HG02840 (cell line): ENCODE measurements around the gene IRS1.

Experiments used
- ATAC-seq: cut with Tn5 transposase; IDR thresholded peaks from one replicate; pipeline ENCODE4 v1.9.1; 2021; ENCODE audit warnings: mild to moderate bottlenecking, moderate library complexity, moderate number of reproducible peaks; ENCODE audit not compliant: unreplicated experiment, low FRiP score

Gene IRS1

DNA sequence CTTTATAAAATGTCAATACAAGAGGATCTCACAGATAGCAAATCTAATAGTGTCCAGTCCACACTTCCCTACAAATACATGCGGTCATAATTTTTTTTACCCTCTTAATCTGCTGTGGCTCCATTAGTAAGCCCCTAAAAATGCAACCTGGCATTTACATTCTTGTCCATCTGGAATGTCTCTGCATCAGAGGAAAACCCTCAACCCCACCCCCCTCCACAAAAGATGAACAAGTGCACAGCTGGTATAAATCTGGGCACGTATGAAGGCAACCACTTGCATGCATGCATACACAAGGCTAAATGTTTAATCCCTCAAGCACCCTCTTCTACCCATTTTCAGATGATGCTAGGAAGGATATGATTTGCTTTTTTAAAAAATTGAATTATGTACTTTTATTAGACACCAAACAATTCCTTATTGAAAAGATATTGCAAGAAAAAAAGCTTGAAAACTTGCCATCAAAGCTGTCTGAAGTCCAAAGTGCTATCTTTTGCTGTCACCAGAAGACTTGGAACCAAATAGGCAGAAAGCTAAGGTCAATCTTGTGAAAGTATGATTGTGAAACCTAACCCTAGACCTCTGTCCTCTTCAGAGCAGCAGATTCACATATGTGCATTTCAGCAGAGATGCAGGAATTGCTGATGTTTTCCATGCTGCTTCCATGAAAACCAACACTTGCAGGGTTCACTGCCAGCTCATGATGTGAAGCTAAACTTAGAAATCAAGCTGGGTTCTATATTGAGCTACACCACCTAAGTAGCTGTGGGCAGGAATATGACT lies 39.0 kb downstream of the IRS1 start:
- no peak for ATAC-seq

DNA sequence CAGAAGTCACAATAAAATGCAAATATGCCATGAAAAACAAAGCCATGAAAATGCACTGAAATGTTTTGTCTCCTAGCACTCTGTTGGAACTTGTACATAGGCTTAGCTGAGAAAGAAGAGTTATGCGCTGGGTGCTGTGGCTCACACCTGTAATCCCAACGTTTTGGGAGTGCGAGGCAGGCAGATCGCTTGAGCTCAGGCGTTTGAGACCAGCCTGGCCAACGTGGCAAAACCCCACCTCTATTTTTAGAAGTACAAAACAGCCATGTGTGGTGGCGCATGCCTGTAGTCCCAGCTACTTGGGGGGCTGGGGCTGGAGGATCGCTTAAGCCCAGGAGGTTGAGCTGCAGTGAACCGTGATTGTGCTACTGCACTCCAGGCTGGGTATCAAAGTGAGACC lies 39.9 kb downstream of the IRS1 start:
- no peak for ATAC-seq

DNA sequence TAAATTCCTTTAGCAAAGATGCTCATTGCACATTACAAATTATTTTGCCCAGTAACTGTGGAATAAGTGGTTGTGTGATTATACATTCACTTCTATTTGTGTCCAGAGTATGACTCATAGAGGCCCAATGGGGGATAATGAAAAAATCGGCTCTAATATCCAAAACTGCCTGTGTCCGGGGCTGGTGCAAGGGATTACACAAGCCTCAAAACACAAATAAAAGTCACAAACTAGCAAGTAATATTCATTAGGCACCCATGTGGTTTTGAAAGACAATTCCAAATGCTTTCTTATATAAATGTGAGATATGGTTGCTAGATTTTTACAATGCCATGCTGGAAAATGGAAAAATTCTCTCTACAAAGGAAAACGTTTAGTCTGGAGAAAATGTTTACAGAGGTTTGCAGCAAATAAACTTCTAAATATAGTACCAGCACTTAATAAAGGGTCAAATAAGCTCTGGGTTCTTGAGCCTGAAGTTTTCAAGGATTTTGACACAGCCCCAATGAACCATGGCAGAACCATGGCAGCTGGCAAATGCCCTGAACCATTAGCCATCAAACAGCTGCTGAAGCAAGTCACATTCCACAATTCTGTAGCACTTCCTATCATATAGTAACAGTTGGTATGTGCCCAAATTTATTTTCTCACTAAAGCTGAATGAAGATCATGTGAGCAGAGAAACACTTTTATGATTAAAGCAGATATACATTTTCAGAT lies 40.5 kb downstream of the IRS1 start:
- no peak for ATAC-seq

DNA sequence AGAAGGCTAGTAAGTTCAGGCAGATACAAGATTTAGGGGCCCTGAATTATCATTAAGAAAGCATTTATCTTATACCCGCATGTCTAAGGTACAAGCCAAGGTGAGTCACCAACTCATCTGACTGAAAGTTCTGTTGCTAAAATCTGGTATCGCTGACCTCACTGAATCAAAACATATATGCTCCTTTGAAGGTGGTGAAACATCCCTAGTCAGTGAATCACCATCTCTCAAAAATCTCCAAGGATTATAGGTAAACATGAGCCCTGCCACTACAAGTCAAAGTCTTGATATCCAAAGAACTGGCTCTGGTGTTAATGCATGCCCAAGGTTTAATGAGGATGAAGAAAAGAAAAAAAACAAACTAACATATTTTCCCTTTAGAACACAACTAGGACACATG lies 43.5 kb downstream of the IRS1 start:
- no peak for ATAC-seq

DNA sequence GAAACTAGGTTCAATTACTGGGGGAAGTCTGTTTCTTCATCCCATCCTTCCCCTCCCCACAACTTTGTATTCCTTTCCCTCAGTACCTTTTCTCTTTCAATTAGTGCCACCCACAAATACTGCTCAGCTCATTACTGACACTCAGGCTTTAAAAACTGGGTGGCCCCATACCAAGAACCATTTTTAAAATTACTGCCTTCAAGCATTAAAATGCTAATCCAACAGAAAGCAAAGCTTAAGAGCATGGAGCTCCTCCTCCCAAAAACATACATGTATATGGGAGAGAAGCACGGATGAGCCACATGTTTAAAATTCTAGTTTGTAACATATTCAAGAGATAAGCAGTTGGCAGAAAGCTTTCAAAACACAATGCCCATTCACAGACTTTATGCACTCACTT lies 44.0 kb downstream of the IRS1 start:
- ATAC-seq = no peak

DNA sequence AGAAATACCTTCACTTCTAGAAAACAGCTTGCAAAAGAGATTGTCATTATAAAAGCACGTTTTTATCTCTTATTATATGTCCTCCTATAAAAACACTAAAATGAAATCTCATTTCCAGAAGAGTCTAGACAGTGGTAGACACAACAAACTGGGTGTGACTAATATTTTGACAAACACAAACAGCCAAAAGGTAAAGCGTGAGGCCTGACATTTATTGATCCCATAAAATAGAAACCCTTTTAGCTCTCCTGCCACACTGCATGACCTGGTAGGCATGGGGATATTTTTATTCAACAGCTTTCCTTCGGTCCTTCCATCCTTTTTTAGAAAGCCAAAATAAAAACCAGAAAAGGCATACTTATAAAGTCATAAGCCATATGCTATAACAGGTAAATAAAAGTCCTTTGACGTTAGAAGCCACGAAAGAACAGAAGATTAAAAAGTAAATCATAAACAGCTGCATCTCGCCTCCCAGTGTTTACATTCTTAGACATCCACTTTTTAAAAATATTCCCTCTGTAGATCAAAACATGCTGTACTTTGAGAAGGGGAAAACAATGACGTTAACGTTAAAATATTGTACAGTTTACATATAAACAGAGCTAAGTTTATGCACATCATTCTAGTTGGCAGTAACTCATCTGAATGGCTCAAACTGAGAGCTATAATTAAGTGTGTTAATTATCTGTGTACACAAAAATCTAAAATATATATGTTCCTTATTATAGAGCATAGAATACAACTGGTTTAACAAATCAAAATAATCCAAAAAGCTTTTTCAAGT lies 44.6 kb downstream of the IRS1 start:
- no peak for ATAC-seq

DNA sequence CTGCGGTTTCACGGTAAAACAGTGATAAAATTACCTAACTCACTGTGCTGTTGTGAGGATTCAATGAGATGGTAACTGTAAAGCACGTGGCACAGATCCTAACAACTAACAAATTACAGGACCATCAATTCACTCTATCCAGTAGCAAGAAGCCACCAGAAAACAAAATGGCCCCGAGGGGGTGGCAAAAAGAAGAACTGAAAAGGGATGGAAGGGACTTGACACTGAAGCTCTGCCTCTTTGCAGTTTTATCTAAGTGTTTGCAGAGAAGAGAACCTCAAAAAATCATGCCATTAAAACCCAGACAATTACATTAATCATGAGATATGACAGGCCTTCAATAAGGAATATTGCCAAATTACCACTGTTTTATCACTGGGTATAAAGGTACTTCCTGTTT lies 46.7 kb downstream of the IRS1 start:
- no peak for ATAC-seq

DNA sequence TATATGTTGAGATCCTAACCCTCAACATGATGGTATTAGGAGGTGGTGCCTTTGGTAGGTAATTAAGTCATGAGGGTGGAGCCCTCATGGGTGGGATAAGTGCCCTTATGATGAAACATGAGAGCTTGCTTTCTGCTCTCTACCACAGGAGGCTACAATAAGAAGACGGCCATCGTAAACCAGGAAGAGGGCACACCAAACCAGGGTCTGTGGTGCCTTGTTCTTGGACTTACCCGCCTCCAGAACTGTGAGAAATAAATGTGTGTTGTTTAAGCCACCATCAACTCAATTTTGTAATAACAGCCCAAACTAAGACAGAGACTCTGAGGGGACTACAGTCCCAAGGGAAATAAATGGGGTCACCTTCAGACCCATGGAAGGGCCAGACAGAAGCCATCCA lies 52.3 kb downstream of the IRS1 start:
- no peak for ATAC-seq

DNA sequence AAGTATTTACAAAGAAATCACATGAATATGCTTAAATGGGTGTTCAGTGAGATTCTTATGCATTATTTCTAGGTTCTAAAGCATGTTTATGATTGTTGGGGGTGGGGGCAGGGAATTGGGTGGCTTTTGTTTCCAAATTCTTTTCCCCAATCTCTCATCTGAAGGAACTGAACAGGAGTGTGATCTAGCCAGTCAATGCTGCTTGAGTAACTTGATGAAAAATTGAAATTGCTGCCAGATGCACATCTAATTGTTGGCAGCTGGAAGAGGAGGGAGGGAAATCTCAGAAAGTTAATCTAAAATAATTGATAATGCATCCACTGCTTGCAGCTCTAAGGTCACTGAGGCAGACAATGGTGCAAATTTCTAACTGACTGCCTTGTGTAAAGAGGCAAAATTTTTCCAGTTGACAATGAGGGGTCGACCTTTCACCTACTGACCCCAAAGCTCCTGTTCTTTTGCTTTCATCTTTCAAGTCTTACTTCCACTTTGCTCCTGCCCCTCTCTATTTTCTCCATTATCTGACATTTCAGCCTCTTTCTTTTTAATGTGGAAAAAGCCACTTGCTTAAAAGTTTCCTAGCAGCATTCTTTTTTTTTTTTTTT lies 53.3 kb downstream of the IRS1 start:
- ATAC-seq = no peak

DNA sequence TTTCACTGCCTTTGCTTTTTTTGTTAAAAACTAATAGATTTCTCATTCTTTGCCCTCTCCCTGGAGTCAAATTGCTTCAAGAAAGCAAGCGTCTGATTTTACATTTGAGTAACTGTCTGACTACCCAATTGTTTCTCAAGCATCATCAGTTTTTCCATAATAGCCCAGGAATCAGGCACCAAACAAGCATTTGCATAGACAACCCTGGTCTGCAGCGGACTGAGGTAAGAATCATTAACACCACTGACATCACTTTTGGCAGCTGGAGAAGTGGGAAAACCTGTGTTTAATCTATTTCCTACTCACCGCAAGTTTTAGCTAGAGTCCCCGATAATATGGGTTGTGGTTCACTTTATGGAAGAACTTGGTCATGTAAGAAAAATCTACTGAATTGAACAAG lies 55.7 kb downstream of the IRS1 start:
- ATAC-seq = no peak

DNA sequence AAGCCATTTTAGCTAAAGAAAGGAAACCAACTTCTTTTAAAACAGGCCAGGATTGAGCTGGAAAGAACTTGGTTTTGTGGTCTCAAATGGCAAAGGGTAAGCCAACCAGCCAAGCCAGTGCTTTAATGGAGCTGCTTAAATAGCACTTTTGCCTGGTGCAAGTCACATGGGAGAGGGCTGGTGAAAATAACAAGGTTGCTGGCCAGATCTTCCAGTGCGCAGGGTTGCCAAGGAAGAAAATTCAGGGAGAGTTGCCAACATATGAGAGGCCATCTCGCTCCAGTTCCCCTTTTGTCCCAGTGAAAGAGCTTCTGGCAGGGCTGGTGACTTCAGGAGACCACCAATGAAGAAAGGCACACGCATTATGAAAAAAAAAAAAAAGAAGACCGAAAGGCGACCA lies 57.3 kb downstream of the IRS1 start:
- ATAC-seq = no peak

DNA sequence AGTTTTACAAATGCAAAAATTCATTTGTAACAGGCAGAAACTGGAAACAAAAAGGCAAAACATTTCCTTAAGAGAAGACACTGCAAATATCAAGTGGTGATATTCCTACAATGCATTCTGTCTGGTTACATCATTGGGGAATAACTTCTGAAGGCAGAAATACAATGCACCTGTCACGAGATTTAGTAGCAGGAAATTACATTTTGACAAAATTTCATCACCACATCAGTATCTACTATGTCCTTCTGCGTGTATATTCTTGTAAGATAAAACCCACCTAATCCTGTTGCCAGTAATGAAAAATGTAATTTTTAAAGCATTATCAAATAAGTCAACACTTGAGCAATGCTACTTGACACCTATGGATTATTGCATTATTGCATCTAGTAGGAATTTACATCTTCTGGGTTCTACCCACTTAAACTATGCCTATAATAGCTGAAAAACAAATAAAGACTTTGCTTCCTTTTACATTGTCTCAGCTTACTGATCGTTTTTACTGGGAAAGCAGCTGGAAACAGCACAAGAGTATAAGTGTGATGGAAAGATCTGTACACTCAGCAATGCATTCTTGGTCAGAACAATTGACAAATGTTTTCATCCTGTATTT lies 59.5 kb downstream of the IRS1 start:
- ATAC-seq = no peak

DNA sequence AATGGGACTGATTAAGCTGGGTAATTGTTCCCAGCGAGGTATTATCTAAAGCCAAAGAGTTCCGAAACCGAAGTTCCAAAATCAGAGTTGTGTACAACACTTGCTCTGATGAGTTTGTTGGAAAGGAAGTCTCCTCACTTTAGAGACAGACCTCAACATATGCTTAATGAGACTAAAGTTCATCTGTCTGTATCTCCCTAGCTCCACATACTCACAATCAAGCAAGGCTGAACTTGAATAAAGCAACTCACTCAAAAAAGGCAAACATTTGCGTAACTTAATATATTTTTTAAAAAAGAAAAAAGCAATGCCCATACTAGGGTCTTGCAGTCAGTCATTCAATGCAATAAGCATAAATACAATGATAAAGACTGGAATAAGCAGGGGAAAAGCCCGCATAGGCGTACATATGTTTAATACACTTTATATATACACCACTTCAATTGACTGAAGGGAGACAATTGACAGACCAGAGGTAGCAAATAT lies 60.0 kb downstream of the IRS1 start:
- no peak for ATAC-seq

DNA sequence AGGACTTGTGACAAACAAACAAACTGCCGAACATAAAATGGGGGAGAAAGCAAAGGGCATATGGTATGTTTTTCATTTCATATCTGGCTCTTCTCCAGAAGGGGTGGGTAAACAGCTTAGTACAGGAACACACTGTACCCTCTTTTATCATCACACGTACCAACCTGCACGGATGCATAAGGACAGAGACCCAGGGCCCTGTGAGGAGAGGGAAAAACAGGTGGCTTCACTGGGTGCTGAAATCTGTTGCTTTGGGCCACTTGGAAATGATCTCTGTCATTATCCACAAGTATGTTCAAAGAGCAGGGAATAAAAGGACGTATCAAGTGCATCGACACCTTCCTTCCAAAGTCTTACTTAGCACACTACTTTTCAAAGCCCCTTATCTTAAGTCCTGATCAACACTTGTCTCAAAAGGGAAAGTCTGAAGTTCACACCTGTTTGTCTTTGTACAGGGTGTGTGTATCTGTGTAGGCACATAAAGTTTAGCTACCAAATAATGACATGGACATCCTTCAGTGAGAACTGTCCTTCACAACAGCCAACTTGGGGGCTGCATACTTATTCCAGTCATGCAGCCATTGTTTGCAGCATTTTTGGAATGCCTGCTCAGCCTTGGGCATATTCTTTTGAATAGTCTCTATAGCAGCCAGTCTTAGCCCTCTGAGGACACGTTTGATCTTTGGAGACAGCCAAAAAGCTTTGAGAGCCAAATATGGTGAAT lies 60.6 kb downstream of the IRS1 start:
- ATAC-seq = no peak

DNA sequence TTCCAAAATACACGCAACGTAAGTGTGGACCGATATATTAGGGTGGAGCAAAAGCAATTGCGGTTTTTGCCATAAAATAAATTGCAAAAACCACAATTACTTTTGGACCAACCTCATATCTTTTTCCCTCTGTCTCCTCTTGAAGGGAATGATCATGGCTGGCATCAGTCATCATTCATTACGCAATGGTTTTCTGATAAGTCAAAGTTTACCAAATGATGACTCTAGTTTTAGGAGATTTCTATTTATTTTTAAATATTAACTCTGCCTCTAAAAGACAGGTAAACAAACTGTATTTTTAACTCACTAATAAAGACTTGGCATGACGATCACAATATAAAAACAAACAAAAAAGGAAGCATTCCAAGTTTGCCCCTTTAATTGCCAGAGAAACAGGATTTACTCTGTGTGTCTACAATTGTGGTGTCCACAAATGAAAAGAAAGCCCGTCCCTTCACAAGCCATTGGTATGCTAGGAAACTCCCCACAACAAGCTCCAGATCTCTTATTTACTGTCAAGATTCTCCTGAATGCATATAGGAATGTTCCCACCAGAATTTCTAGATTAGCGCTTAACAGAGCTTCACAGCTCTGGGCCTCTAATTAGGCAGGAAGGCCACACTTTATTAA lies 61.3 kb downstream of the IRS1 start:
- ATAC-seq = no peak

DNA sequence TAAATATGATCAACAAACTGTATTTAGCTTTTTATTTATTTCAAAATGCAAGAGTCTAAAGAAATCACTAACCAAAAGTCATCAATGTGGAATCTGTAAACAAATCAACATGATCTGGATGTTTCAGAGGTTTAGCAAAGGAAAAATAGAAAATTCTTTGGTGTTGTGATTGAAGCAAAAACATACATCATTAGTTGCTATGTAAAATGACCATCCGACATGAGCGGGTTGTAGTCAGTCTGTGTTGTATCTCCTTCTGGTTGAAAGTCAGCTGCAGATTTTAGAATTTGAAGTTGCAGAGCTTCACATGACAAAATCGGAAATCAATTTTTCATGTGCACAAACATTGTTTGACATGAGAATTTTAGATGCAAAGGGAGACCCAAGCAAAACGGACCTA lies 63.2 kb downstream of the IRS1 start:
- no peak for ATAC-seq

DNA sequence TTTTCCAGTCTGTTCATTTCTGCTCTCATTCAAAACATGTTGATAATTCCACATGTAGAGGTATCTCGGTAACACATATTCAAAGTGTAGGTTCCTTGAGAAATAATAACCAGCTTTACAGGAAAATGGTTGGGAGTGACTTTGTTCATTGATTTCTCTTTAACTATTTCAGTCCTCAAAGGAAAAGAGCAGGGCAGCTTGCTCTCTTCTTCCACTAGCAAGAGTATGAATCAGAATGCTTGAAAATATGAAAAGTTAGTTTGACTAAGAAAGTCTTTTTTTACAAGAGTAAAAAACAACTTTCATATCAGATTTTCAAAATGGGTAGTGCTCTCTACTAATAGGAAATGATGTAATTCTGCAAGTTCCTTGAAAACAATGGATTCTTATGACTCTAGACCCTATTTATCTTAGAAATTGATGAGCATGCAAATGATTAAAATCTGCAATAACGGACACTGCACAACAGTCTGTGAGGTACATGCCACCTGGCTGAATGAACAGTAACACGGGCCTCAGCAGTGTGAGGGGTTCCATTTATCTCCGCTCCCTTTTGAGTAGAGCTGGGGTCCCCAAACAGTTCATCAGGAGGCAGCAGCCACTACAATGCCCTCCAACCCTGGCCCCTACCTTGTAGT lies 65.6 kb downstream of the IRS1 start:
- no peak for ATAC-seq

DNA sequence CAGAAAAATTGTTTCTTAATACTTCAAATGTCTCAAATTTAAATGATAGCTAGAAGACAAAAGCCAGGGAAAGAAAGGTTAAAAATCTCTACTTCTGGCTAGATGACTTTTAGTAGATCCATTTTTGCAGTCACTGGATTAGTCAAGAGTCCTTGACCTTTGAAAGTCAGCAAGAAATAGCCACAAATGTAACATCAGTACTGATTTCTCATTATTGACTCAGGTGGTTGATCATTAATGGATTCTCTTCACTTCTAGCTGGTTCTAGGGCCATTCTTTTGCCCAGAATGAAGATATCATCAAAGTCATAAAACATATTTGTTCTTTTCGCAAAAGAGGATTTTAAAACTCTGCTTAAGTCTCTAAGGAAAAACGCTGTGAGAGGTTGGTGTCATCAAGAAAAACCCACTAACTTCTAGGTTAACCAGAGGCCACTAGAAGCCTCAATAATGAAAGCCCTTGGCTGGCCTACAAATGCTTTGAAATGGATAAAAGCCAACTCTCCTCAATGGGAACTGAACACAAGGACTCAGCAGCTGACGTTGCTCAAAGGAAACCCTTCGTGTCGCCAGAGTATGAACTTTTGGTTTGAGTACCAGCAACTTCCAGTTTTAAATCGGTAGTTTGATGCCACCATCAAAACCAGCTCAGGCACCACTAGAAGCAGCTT lies 66.3 kb downstream of the IRS1 start:
- ATAC-seq = no peak
